HTR-8/SVneo (cell line): Measurements from ENCODE around the gene TIMP2.

Source experiments
- DNase-seq: peaks from one replicate; pipeline ENCODE4 v3.0.0; 2011; ENCODE audit warnings: low spot score, mixed read lengths; ENCODE audit not compliant: insufficient read length
- FAIRE-seq: peaks from 2 replicates; lab custom pipeline; 2011; peaks lifted over from hg19 to GRCh38; lab: Jason Lieb, UNC

The TIMP2 gene

GRCh38 chr17:78933959-78934568 lies 8.9 kb upstream of the TIMP2 start:
- FAIRE-seq = peak; percentile 94
- DNase-seq = peak; percentile 88

DNA sequence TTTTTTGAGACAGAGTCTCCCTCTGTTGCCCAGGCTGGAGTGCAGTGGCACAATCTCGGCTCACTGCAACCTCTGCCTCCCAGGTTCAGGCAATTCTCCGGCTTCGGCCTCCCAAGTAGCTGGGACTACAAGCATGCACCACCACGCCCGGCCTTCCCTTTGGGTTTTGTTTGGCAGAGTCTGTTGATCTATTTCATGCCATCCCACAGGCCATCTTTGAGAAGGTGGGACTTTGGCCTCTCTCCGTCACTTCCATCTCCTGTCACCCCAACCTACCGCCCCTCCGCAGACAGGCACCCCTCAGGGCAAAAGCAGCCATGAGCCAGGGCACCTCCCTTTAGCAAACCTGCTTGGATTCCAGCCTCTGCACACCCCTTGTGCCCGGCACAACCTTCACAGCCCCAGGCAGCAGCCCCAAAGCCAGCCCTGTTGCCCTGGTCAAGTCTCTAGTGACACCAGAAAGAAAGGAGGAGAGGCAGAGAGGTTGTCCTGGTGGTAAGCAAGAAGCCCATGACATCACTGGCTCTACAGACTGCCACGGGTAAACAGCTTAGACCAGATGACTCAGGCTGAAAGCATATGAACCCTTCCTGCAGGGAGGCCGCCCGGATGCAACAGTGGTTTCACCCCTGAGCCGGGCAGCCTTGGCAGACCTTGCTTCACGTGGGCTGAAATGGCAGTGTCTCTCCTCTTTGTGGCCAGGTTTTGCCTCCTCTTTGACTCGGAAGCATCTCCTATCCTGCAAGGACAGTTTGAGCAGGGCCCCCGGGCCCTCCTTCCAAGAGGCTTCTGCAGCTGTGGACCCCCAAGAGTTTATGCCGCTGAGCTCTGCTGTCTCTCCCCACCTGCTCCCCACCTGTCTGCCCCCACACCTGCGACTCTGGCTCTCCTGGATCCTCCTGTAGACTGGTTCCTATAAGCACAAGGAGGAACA lies 8.1 kb upstream of the TIMP2 start:
- DNase-seq (peak; percentile 84), FAIRE-seq (peak; percentile 90)

GRCh38 chr17:78929908-78930775 lies 5.0 kb upstream of the TIMP2 start:
- no peak for DNase-seq

GRCh38 chr17:78925662-78926555 lies 722 bp upstream of the TIMP2 start:
- peak; percentile 75 for DNase-seq
- FAIRE-seq = peak; percentile 33

More at GRCh38 chr17:78929908-78930775, 5.0 kb upstream of the TIMP2 start:
- no peak for FAIRE-seq

GRCh38 chr17:78924481-78925151 lies 571 bp downstream of the TIMP2 start:
- no peak for FAIRE-seq

DNA sequence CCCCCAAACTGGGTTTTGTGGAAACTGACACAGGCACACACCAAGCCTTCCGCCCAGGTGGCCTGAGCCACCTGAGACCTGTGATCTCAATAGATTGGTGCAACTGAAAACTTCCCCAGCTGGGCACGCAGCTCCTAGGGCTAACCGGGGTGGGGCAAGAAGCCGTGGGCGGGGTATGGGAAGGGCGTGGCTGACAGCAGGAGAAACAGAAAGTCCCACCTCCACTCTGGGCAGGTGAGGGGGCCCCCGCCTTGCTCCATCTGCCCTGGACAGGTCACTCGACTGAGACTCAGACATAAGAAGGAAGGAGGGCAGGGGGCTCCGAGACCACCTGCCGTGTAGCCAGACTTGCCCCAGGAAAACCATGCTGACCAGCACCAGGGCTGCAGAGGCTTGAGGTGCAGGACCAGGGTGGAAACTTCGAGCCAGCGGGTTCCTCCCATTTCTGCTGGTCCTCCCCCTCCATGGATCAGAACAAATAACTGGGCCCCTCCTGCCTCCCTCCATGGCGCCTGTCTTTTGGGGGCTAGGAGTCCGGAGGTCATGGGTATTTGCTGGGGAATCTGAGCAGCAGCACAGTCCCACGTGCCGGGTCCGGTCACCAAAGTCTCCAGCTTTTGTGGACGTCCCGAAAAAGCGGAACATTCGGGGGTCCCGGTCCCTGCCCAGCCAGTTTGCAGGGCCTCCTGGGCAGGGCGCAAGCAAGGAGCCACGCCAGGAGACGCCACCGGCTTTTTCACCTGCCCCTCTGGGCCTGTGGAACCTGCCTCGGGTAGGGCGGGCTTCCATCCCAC lies 1.3 kb downstream of the TIMP2 start:
- no peak for DNase-seq

More at GRCh38 chr17:78924481-78925151, 571 bp downstream of the TIMP2 start:
- DNase-seq = no peak

GRCh38 chr17:78922816-78923498 lies 2.2 kb downstream of the TIMP2 start:
- no peak for DNase-seq
- no peak for FAIRE-seq

More for the DNA sequence above, 1.3 kb downstream of the TIMP2 start:
- no peak for FAIRE-seq

DNA sequence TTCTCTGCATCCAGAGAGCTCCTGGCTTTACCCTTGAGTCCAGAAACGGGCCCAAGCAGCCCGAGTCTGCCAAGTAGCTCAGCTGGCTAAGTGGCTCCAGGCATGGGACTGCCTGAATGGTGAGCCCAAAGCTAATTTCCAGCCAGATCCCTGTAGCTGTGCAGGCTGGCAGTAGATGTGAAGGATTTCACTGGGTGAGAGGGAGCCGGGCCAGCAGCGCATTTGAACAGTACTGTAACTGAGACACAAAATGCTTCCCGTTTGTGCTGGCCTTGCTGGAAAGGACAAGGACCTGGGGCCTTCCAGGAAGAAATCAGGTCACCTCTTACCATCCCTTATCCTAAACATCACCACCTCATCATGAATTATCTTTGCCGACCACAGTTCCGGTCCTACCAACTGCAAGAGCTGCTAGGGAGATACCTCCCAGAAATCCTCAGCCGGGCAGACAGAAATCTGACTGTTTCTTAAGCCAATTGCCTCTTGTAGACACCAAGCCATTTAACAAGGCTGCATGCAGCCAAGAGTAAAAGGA lies 3.7 kb downstream of the TIMP2 start:
- no peak for FAIRE-seq
- no peak for DNase-seq

- FAIRE-seq = no peak
Measured at GRCh38 chr17:78920528-78920927, 4.7 kb downstream of the TIMP2 start.

GRCh38 chr17:78919861-78920450 lies 5.2 kb downstream of the TIMP2 start:
- FAIRE-seq (no peak), DNase-seq (no peak)

More at GRCh38 chr17:78920528-78920927, 4.7 kb downstream of the TIMP2 start:
- no peak for DNase-seq

DNA sequence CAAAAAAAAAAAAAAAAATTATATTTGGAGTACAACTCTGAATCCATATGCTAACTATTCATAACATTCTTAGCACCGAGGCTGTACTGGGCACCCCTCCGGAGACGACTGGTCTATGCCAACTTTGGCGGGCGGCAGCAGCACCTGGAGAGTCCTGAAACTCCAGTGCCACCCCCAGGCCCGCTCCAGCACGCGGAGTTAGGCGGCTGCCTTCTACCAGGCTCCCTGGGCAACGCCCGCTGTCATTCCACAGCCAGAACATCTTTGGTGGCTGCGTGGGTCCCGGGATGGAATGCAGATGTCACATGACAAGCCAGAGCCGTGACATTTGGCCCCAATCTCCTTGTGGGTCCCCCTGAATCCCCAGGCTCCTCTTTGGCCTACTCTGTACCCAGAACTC lies 6.2 kb downstream of the TIMP2 start:
- FAIRE-seq (no peak), DNase-seq (no peak)

GRCh38 chr17:78917451-78918275 lies 7.5 kb downstream of the TIMP2 start:
- FAIRE-seq = no peak
- no peak for DNase-seq

- DNase-seq (no peak), FAIRE-seq (no peak)
Measured at GRCh38 chr17:78915872-78916632, 9.1 kb downstream of the TIMP2 start.

DNA sequence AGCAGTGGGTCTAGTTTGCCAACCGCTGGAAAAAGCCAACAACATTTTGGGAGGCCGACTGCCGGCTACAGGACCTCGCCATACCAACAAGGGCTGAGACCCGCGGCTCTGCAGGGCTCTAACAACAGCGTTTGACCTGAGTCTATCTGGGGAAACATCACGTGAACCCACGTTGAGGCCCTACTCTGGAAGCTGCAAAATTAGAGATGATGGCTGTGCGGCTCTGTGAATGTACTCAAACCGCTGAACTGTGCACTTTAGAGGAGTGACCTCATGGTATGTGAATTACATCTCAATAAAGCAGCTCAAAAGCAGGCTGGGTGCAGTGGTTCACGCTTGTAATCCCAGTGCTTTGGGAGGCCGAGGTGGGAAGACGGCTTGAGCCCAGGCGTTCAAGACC lies 12.1 kb downstream of the TIMP2 start:
- FAIRE-seq (no peak), DNase-seq (no peak)

DNA sequence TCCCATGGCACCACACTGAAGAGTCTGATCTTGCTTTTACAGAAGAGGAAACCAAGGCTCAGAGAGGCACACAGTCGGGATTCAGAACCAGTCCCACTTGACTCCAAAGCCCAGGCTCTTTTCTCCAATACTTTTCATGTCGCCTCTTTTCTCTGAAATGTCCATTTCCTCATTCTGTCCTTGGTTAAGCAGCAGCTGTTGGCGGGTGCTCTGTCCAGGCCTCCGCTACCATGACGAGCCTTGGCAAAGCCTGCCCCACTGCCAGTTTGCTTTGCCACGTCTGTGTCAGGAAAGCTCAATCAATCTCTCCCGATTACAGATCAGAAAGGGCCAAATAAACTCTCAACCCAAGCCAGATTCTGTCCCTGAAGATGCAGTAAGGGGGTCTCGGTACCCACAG lies 13.1 kb downstream of the TIMP2 start:
- FAIRE-seq (no peak), DNase-seq (no peak)
